HG02571 (cell line): Measurements from ENCODE around the gene EMC1.
A peak's percentile ranks its signal among the peaks of the same experiment; 100 is the strongest.
"Not testable (repeated sequence)": the region's sequence is repeated elsewhere in the genome, so short reads cannot be mapped to it uniquely, and the experiment has no call there.

Experiments used
- ATAC-seq: cut with Tn5 transposase; IDR thresholded peaks from one replicate; pipeline ENCODE4 v1.9.1; 2021; ENCODE audit warnings: mild to moderate bottlenecking, moderate library complexity; ENCODE audit not compliant: unreplicated experiment

Gene EMC1

DNA sequence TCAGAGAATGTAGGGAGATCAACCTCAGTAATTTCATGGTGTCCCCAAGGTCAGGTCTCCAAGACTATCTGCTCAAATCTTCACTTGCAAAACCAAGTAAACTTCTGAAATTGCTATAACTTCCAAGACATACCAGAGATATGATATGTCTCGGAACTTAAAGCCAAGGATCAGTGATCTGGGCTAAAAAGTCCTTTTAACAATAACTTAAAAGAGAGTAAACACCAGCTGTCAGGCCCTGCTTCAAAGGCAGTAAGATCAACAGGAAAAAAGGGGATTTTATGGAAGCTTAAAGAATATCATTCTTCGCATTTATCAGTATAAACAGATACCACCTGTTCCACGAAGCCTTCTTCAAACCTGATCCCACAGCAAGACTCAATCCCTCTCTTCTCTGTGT, 55.0 kb downstream of the EMC1 start:
- no peak for ATAC-seq

DNA sequence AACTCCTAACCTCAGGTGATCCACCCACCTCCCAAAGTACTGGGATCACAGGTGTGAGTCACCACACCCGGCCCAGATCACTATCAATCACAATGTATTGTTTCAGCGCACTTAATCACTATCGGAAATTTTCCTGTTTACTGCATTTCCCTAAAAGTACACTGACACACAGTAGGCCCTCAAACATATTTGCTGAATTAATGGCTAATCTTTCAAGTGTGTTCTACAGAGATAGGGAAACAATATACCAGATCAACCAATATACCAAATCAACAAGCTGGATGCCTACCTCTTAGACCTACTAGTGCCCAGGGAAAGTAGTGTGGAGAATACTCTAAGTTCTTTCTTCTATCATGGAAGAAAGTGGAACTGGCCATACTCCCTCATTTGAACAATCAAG, 58.3 kb downstream of the EMC1 start:
- ATAC-seq = no peak

DNA sequence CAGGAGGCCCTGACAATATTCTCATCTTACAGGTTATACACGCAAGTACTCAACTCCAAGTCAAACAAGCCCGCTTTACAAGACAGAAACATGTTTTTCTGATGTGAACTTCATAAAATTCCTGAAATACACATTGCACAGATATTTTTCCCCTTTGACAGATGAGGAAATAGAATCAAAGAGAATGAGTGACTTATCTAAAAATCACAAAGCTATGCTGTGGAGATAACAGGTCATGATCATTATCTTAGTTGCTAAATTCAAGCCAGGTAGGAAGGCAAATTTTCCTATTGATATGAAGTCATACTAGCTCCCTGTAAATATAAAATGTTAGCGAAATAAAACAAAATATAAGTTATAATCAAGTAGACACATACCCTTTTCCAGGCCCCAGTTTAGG, 59.5 kb downstream of the EMC1 start:
- no peak for ATAC-seq

DNA sequence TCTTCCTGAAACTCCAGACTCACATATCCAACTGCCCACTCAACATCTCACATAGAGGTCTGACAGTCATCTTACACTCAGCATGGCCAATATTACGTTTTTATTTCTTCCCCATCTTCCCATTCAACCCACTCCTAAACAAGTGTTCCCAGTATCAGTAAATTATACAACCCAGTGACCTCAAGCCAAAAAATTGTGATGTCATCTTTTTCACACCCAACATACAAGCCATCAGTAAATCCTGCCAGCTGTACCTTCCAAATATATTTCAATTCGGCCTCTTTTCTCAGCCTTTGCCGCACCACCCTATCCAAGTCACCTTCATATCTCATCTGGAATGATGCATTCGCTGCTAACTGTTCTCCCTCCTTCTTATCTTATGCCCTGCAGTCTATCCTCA, 60.9 kb downstream of the EMC1 start:
- ATAC-seq = no peak

DNA sequence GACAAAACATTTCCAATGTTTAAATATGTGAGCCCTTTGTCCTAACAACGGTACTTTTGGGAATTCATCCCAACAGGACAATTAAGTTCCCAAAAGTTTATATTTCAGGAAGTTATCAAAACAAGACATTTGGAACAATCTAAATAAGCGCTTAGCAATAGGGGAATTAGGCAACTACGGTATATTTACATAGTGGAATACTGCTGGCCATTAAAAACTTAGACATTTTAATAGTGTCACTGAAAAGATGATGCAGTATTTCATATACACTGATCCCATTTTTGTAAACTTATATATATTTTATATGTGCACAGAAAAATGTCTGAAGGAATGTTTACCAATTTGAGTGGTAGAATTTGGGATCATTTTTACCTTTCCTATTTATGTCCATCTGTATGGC, 62.1 kb downstream of the EMC1 start:
- ATAC-seq = no peak

DNA sequence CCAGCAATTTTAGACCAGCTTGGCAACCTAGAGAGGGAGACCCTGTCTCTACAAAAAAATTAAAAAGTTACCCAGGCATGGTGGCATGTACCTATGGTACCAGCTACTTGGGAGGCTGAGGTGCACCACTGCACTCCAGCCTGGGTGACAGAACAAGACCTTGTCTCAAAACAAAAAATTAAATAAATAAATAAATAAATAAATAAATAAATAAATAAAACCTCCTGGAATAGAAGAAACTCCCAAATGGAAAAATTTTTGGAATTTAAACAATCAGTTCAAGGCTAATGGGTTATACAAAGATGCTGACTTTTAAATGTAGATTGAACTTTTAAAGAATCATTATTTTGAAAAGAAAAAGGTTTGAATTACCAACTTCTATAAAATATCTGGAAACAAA, 63.5 kb downstream of the EMC1 start:
- ATAC-seq = no peak

DNA sequence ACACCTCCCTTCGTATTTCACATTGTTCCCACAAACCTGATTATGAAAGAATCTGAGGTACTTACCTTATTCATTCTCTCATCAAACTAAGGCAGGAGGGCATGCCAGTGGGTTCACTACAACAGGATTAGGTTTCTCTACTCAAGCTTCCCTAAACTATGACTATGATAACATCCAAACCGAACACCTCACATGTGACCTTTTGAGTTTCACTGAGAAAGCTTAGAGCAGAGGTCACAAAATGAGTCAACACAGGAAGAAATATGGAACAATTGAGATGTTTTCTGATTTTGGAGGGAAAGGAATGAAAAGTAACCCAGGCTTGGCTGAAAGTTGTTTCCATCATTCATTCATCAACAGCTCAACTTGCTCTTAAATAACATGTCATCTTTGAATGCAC, 65.3 kb downstream of the EMC1 start:
- no peak for ATAC-seq

DNA sequence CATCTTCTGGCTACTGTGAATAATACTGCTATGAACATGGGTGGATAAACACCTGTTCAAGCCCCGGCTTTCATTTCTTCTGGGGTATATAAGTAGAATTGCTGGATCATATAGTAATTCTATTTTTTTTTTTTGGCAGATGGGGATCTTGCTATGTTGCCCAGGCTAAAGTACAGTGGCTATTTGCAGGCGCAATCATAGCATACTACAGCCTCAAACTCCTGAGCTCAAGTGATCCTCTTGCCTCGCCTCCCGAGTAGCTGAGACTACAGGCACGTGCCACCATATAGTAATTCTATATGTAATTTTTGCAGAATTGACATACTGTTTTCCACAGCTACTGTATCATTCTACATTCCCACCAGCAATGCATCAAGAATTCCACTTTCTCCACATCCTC, 69.1 kb downstream of the EMC1 start:
- ATAC-seq = no peak

DNA sequence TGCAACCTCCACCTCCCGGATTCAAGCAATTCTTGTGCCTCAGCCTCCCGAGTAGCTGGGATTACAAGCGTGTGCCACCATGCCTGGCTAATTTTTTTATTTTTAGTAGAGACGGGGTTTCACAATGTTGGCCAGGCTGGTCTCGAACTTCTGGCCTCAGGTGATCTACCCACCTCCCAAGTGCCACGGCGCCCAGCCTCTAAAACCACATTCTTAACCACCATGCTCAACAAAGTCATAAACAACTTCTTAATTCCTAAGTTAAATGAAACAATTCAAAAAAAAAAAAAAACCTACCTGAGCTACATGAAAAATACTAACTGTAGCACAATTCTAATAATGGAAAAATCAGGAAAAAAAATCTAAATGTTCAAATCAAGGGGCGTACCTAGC, 71.1 kb downstream of the EMC1 start:
- ATAC-seq = not testable (repeated sequence)

DNA sequence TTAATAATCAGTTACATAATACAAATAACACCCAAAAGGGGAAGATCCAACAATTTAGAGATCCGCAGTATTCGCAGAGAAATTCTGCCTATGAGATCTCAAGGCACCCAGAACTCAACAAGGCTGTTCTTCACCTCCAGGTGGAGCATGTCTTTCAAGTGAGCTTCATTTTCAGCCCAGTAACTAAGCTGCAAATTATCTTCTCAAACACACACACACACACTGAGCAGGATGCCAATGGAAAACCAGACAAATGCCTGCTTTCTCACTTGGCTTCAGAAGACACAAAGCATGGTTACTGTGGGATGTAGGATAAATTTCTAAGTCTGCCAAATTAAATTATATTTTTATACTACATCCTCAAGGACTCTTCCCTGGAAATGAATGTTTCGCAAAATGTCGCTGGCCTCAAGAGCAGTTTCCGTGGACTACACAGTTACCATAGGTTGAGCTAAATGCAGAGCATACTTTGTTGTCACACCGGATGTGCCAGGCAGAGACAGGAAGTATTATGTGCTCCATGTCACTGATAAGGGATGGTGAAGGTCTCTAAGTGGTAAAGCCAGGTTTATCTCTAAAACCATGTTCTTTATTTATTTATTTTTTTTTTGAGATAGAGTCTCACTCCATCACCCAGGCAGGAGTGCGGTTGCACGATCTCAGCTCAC, 71.6 kb downstream of the EMC1 start:
- ATAC-seq = no peak

DNA sequence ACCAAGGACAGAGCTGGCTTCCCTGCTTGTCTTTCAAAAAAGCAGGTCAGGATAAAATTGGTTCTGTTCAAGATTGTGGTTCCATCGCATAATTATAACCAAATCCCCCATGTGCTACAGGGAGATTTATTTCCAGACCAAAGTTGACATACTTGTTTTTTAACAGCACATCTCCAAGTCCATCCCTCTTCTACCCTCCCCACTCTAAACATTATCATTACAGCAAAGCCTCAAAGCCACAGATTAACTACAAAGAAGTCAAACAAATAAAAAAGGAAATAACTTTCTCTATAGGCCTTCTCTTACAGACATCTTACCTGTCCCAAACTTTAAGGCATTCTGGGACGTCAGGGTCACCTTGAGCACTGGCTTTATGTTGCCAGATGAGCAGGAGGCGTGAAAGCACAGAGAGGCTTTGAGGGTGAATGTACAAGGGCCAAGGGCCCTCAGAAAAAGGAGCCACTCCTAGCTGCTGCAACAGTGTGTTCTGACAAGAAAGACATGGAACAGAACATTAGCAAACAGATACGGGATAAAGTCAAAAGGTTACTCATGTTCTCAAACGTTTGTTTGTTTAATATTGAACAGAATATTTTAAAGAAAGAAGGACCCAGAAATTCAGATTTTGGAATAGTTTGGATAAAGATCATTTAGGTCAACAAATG, 72.5 kb downstream of the EMC1 start:
- ATAC-seq = no peak

DNA sequence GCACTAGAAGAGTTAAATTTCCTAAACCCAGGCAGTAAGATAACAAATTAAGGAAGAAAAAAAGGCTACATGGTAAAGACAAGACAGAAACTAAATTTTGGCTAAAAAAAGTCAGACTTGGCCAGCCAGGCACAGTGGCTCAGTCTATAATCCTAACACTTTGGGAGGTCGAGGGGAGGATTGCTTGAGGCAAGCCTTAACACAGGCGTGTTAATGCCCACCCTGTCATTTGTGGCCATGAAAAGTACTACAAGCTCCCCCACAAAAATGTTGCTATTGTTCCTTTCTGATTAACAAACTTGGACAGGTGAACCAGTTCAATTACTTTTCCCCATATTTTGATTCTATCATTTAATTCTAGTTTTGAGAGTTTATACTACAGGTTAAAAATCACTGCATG, 73.5 kb downstream of the EMC1 start:
- ATAC-seq = no peak

DNA sequence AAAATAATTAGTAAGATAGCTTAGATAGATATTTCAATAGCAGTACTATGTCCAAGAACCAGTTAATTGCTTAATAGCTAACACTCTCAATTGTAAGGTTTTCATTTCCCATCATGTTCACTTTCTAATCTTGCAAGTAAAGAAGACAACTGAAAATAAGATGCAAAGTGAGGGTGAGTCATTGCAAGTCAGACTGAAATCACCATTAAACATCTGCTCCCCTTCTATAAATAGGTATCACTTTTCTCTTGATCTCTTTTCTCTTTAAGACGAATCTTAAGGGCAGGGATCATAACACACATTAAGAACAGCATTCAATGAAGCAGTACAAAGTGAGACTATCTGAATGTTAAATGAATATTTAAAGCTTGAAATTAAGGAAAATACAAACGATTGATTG, 81.7 kb downstream of the EMC1 start:
- ATAC-seq = peak; percentile 54

DNA sequence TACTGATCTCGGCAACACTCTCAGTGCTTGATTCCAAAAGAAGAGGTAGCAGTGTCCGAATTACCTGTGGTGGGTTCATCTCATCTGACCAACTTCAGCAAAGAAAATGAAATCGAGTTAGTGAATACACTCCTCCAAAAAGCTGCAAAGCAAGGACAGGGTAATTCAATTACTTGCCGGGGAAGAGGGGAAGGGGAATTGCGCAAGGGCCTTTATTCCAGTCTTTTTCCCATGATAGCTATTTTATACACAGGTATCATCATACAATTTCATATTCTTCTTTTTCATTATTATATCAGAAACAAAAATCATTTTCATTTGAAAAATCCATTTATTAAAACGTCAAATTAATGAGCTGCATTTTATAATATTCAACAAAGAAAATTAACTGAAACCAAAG, 84.2 kb downstream of the EMC1 start:
- ATAC-seq = no peak

DNA sequence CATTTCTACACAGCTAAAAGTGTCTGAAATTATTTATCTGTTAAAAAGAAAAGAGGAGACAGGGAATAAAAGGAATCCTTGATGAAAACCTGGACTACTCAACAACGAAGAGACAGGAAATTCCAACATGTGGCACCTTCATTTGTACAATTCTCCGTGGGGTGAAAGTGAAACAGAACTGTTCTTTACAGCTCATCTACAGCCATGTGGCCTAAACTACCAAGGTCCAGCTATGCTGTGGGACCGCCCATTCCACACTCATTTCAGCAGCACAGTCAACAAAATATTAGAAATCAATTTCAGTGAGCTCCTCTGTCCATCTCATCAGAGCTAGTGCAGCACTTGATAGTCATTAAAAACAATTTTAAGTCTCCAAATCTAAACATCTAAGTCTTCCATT, 85.3 kb downstream of the EMC1 start:
- ATAC-seq = no peak
